HepG2 (cell line): ENCODE data around the gene OR1F1. TPM values are rescaled to one million over a fixed set of nuclear protein-coding genes. Genes with fewer than 3 reads are reported as not detected.
A peak's percentile ranks its signal among the peaks of the same experiment; 100 is the strongest.

Experiments
- ARNTL ChIP-seq: sonication (generic); formaldehyde crosslinking; IDR thresholded peaks from 2 replicates; pipeline ENCODE4 v1.4.0; 2020; ENCODE audit warnings: mild to moderate bottlenecking, missing genetic modification reagents
- ATAD3A ChIP-seq: sonication (generic); formaldehyde crosslinking; IDR thresholded peaks from 2 replicates; pipeline ENCODE4 v1.4.0; 2020; ENCODE audit warnings: missing genetic modification reagents
- ATF6 ChIP-seq: sonication (generic); formaldehyde crosslinking; conservative IDR thresholded peaks from 2 replicates; pipeline ENCODE4 v1.4.0; 2020; ENCODE audit warnings: missing genetic modification reagents
- ATF7-NPFF ChIP-seq: sonication (generic); formaldehyde crosslinking; IDR thresholded peaks from 2 replicates; pipeline ENCODE4 v1.8.1; 2023; ENCODE audit warnings: mild to moderate bottlenecking, low read depth, missing genetic modification reagents, moderate library complexity
- CCAR2 ChIP-seq: fragments of 200-400 bp; formaldehyde crosslinking; optimal IDR thresholded peaks from 2 replicates; pipeline ENCODE3; 2018; ENCODE audit warnings: low read depth, mild to moderate bottlenecking, low read length, moderate library complexity
- ELF3 ChIP-seq: IDR thresholded peaks from 2 replicates; pipeline ENCODE4 v1.6.1; 2016; ENCODE audit warnings: missing genetic modification reagents, missing compliant biosample characterization
- ISL2 ChIP-seq: sonication (generic); formaldehyde crosslinking; IDR thresholded peaks from 2 replicates; pipeline ENCODE4 v1.5.0; 2020; ENCODE audit warnings: missing genetic modification reagents
- MED8 ChIP-seq: sonication (generic); formaldehyde crosslinking; IDR thresholded peaks from 2 replicates; pipeline ENCODE4 v1.8.1; 2023; ENCODE audit warnings: mild to moderate bottlenecking, missing genetic modification reagents; ENCODE audit not compliant: insufficient replicate concordance
- PHB2 ChIP-seq: fragments of 450-650 bp; IDR thresholded peaks from 2 replicates; pipeline ENCODE4 v1.6.1; 2018; ENCODE audit not compliant: partially characterized antibody
- POLR2G ChIP-seq: fragments of 200-400 bp; formaldehyde crosslinking; IDR thresholded peaks from 2 replicates; pipeline ENCODE4 v1.6.1; 2018; ENCODE audit warnings: mild to moderate bottlenecking, low read depth, low read length, moderate library complexity
- RXRA ChIP-seq: sonication (generic); formaldehyde crosslinking; IDR thresholded peaks from 2 replicates; pipeline ENCODE4 v1.5.1; 2020; ENCODE audit warnings: missing genetic modification reagents
- SNRNP70 ChIP-seq: fragments of 200-400 bp; formaldehyde crosslinking; IDR thresholded peaks from 2 replicates; pipeline ENCODE4 v1.6.1; 2017; ENCODE audit warnings: mild to moderate bottlenecking, low read depth, low read length, moderate library complexity
- STAT5B ChIP-seq: sonication (generic); formaldehyde crosslinking; IDR thresholded peaks from 2 replicates; pipeline ENCODE4 v1.4.0; 2020; ENCODE audit warnings: missing genetic modification reagents
- TBX3 ChIP-seq: fragments of 450-650 bp; IDR thresholded peaks from 2 replicates; pipeline ENCODE4 v1.6.1; 2017; ENCODE audit warnings: antibody characterized with exemption, mild to moderate bottlenecking, inconsistent platforms, borderline replicate concordance
- ZIK1 ChIP-seq: sonication (generic); formaldehyde crosslinking; IDR thresholded peaks from 2 replicates; pipeline ENCODE4 v1.5.0; 2020; ENCODE audit warnings: mild to moderate bottlenecking, low read depth, missing genetic modification reagents, borderline replicate concordance
- ZNF33A ChIP-seq: sonication (generic); formaldehyde crosslinking; IDR thresholded peaks from 2 replicates; pipeline ENCODE4 v1.5.1; 2020; ENCODE audit warnings: missing genetic modification reagents, mild to moderate bottlenecking, moderate library complexity, borderline replicate concordance
- ZNF580 ChIP-seq: IDR thresholded peaks from 2 replicates; pipeline ENCODE4 v1.6.1; 2016; ENCODE audit warnings: low read depth, borderline replicate concordance
- ZNF615 ChIP-seq: sonication (generic); formaldehyde crosslinking; IDR thresholded peaks from 2 replicates; pipeline ENCODE4 v1.5.0; 2020; ENCODE audit warnings: mild to moderate bottlenecking, missing genetic modification reagents, borderline replicate concordance
- ZNF7 ChIP-seq: IDR thresholded peaks from 2 replicates; pipeline ENCODE4 v1.6.1; 2016; ENCODE audit warnings: missing biosample characterization, missing genetic modification reagents
- ZNF841 ChIP-seq: sonication (generic); formaldehyde crosslinking; IDR thresholded peaks from 2 replicates; pipeline ENCODE4 v1.8.1; 2023; ENCODE audit warnings: missing genetic modification reagents, borderline replicate concordance
- polyA plus RNA-seq, 8 experiments: library from polyadenylated mRNA; depleted of rRNA in 3 of 8; stranded (reverse) in 7 of 8; unstranded in 1 of 8; fragments of >200 nt; fragmentation: Illumina TruSeq in 4 of 8; extraction: Trizol in 4 of 8; gene quantifications; 2 replicates each; pipeline versions ENCODE4 v1.2.1 to v1.2.3, GENCODE V29; 2011 to 2016; ENCODE audit warnings: low read depth in 4 of 8, missing spikeins in 1 of 8, mixed read lengths in 1 of 8; ENCODE audit not compliant: insufficient read depth in 1 of 8
- total RNA-seq, 5 experiments: library from RNA; depleted of rRNA; stranded (reverse); fragments of >200 nt; fragmentation: Illumina TruSeq; extraction: Trizol; gene quantifications; 2 replicates each; pipeline ENCODE4 v1.2.3, GENCODE V29; 2016; ENCODE audit warnings: low read depth in 1 of 5
- TF ChIP-seq, protein P1 (sequence below): sonication (generic); formaldehyde crosslinking; IDR thresholded peaks from 2 replicates; pipeline ENCODE4 v1.8.1; 2023; ENCODE audit warnings: mild to moderate bottlenecking, moderate library complexity, missing genetic modification reagents
- TF ChIP-seq, protein P2 (sequence below): sonication (generic); formaldehyde crosslinking; IDR thresholded peaks from 2 replicates; pipeline ENCODE4 v1.5.0; 2020; ENCODE audit warnings: mild to moderate bottlenecking, missing genetic modification reagents
- TF ChIP-seq, protein P3 (sequence below): sonication (generic); formaldehyde crosslinking; IDR thresholded peaks from 2 replicates; pipeline ENCODE4 v1.8.1; 2023; ENCODE audit warnings: missing genetic modification reagents, inconsistent platforms, borderline replicate concordance

OR1F1 gene
- total and polyA plus RNA-seq, 2 of the 13 experiments (the other 11 are each of a cell fraction or from before 2014, with no cell fraction given), result 0.90 TPM; not detected in 1

GRCh38 chr16:3234857-3235561, 47.0 kb downstream of the OR1F1 start, which contains the start of gene ZNF200 (continued):
- TF ChIP-seq, protein P1, sequence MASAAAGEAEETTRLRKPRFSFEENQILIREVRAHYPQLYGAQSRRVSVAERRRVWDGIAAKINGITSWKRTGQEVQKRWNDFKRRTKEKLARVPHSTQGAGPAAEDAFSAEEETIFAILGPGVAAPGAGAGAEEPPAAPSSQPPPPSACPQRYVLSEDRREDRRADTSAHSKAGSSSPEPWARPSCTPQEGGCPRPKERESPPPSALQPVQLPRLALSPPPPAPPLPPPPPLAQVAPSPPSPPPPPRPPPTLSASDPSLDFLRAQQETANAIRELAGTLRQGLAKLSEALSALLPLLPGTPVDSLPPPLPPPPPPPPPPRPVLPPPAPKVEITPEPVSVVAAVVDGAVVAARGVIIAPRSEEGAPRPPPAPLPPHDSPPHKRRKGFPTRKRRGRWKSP (CRISPR knock-in tag), result 0 out of 2 replicates have a peak, but pooled peaks have one; percentile 73
- TF ChIP-seq POLR2G (peak; percentile 95), ZNF7 (no peak), PHB2 (no peak), ELF3 (CRISPR knock-in tag) (no peak), TBX3 (no peak), ARNTL (CRISPR knock-in tag) (no peak), STAT5B (CRISPR knock-in tag) (no peak), MED8 (CRISPR knock-in tag) (no peak), ATF7-NPFF (CRISPR knock-in tag) (peak; percentile 85), ATAD3A (CRISPR knock-in tag) (no peak), ISL2 (CRISPR knock-in tag) (no peak), ZNF615 (CRISPR knock-in tag) (no peak), CCAR2 (no peak), RXRA (CRISPR knock-in tag) (peak; percentile 66; the same call in 1 of the 2 replicates), ZNF580 (CRISPR knock-in tag) (peak; percentile 43; the same call in 1 of the 2 replicates), SNRNP70 (no peak), ZIK1 (CRISPR knock-in tag) (no peak), ZNF33A (CRISPR knock-in tag) (no peak), ZNF841 (CRISPR knock-in tag) (no peak), ATF6 (0 out of 2 replicates have a peak, but pooled peaks have one; percentile 31)
- TF ChIP-seq, protein P2, sequence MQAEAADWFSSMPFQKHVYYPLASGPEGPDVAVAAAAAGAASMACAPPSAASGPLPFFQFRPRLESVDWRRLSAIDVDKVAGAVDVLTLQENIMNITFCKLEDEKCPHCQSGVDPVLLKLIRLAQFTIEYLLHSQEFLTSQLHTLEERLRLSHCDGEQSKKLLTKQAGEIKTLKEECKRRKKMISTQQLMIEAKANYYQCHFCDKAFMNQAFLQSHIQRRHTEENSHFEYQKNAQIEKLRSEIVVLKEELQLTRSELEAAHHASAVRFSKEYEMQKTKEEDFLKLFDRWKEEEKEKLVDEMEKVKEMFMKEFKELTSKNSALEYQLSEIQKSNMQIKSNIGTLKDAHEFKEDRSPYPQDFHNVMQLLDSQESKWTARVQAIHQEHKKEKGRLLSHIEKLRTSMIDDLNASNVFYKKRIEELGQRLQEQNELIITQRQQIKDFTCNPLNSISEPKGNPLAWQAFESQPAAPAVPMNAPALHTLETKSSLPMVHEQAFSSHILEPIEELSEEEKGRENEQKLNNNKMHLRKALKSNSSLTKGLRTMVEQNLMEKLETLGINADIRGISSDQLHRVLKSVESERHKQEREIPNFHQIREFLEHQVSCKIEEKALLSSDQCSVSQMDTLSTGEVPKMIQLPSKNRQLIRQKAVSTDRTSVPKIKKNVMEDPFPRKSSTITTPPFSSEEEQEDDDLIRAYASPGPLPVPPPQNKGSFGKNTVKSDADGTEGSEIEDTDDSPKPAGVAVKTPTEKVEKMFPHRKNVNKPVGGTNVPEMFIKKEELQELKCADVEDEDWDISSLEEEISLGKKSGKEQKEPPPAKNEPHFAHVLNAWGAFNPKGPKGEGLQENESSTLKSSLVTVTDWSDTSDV (CRISPR knock-in tag), result no peak
- TF ChIP-seq, protein P3, sequence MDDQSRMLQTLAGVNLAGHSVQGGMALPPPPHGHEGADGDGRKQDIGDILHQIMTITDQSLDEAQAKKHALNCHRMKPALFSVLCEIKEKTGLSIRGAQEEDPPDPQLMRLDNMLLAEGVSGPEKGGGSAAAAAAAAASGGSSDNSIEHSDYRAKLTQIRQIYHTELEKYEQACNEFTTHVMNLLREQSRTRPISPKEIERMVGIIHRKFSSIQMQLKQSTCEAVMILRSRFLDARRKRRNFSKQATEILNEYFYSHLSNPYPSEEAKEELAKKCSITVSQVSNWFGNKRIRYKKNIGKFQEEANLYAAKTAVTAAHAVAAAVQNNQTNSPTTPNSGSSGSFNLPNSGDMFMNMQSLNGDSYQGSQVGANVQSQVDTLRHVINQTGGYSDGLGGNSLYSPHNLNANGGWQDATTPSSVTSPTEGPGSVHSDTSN, result peak; percentile 57; the same call in 1 of the 2 replicates
